OCI-LY1 (cell line): Measurements from ENCODE around the gene WNT9A.
"Not testable (repeated sequence)": the region's sequence is repeated elsewhere in the genome, so short reads cannot be mapped to it uniquely, and the experiment has no call there.

ENCODE experiments used
- EZH2 ChIP-seq: fragments of 200-600 bp; sonication (generic), shearing (Covaris generic); IDR thresholded peaks from 2 replicates; pipeline ENCODE4 v1.8.0; 2017; ENCODE audit warnings: borderline replicate concordance, mixed run types, mild to moderate bottlenecking, antibody characterized with exemption, low read length, moderate library complexity, mixed read lengths
- TF ChIP-seq, protein P1 (sequence below): fragments of 200-600 bp; sonication (generic), shearing (Covaris generic); IDR thresholded peaks from 2 replicates; pipeline ENCODE4 v1.5.1; 2017; ENCODE audit warnings: mild to moderate bottlenecking, antibody characterized with exemption, low read length, moderate library complexity, mixed read lengths

DNA sequence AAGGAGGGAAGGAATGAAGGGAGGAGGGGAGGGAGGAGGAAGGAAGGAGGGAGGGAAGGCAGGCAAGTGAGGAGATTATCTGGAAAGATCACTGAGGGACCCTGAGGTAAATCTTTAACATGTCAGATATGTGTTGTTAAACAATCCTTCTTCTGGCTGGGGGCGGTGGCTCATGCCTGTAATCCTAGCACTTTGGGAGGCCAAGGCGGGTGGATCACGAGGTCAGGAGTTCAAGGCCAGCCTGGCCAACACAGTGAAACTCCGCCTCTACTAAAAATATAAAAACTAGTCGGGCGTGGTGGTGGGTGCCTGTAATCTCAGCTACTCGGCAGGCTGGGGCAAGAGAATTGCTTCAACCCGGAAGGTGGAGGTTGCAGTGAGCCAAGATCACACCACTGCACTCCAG lies 37.8 kb downstream of the WNT9A start:
- TF ChIP-seq, protein P1, sequence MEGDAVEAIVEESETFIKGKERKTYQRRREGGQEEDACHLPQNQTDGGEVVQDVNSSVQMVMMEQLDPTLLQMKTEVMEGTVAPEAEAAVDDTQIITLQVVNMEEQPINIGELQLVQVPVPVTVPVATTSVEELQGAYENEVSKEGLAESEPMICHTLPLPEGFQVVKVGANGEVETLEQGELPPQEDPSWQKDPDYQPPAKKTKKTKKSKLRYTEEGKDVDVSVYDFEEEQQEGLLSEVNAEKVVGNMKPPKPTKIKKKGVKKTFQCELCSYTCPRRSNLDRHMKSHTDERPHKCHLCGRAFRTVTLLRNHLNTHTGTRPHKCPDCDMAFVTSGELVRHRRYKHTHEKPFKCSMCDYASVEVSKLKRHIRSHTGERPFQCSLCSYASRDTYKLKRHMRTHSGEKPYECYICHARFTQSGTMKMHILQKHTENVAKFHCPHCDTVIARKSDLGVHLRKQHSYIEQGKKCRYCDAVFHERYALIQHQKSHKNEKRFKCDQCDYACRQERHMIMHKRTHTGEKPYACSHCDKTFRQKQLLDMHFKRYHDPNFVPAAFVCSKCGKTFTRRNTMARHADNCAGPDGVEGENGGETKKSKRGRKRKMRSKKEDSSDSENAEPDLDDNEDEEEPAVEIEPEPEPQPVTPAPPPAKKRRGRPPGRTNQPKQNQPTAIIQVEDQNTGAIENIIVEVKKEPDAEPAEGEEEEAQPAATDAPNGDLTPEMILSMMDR, result not testable (repeated sequence)
- TF ChIP-seq EZH2, result not testable (repeated sequence)
